Medulla oblongata (tissue), 1 donor: ENCODE results near the gene RNFT1.
"Not testable (repeated sequence)": the region's sequence is repeated elsewhere in the genome, so short reads cannot be mapped to it uniquely, and the experiment has no call there.

Source experiments
- DNase-seq: peaks from one replicate; pipeline ENCODE4 v3.0.0-alpha.2; 2015; ENCODE audit errors: extremely low spot score

Gene RNFT1

DNA sequence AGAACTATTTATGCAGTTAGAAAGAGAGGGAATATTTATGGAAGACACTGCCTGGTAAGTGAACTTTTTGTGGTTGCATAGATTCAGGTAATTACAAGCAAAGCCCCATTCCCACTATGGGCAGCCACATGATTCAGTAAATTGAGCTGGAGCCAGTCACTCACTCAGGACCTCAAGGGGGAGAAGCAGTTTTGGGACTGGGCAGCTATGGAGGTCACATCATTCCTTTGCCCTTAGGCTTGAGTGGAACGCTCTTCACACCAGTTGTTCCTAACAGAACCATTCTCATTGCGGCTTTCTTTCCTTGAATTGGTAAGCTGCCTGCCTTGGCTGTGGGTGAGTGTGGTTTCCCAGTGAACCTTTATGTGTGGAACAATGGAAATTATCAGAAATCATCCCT is 34.4 kb downstream of the RNFT1 start:
- DNase-seq = not testable (repeated sequence)

DNA sequence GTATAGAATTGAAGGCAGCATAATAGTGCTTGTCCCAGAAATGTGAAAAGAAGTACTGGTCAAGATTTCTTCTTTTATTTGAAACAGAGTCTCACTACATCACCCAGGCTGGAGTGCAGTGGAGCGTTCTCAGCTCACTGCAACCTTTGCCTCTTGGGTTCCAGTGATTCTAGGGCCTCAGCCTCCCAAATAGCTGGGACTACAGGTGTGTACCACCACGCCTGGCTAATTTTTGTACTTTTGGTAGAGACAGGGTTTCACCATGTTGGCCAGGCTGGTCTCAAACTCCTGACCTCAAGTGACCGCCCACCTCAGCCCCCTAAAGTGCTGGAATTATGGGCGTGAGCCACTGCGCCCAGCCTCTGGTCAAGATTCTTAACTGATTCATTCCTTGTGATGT is 43.9 kb downstream of the RNFT1 start:
- not testable (repeated sequence) for DNase-seq

DNA sequence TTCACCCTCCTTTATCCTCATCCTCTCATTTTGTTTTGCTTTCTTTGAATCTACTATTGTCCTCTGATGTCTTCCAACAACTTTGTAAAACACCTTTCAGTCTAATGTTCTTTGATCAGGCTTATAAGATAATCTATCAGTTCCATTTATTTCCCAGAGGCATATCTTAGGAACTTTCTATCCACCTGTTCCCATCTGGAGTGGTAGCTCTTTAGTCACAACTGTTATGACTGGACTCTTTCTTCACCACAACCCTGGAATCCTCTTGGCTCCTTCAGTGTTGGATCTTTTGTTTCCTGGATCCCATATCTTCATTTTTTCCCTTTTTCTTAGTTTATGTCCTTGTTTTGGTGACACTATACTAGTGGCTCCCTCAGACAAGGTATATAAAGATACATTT is 48.1 kb downstream of the RNFT1 start:
- DNase-seq = no peak

DNA sequence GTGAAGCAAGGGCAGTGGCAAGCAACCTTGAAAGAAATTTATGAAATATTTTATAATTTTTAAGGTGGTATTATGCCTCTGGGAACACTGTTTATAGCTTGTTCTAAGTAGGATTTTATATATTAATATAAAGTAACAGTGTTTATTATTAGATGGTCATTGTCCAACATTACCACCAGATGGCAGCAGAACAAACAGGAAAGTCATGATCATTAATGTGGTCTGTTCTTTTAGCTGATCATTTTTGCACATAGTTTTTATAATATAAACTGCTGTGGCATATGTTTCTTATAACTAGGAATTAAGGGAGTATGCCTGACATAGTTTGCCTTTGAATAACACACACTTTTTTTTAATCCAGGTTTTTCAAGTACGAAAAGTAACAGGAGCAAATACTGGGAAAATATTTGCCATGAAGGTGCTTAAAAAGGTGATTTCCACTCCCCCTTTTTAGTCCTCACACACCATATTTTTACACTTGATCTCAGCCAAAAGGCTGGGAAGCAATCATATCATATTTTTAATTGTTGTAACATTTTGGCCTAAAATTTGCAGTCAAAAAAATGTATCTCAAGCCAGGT is 50.2 kb downstream of the RNFT1 start:
- peak; percentile 48 for DNase-seq

DNA sequence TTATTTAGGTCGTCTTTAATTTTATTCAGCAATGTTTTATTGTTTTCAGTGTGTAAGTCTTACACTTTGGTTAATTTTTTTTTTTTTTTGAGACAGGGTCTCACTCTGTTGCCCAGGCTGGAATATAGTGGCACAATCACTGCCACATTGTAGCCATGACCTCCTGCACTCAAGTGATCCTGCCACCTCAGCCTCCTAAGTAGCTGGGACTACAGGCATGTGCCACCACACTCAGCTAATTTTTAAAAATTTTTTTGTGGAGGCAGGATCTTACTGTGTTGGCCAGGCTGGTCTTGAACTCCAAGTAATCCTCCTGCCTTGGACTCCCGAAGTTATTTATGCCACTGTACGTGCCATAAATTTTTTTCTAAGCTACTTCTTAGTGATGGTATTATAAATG is 57.1 kb downstream of the RNFT1 start:
- DNase-seq = no peak

DNA sequence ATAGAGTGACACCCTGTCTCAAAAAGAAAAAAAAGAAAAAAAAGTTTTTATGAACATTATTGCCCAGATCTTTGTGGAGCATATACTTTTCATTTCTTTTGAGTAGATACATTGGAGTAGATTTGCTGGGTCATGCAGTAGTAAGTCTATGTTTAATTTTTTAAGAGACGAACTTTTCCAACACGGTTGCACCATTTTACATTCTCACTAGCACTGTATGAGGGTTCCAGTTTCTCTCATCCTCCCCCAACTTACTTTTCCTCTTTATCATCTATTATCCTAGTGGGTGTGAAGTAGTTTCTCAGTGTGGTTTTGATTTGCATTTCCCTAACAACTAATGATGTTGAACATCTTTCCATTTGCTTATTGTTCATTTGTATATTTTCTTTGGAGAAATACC is 61.1 kb downstream of the RNFT1 start:
- DNase-seq = no peak
